Endothelial cell of umbilical vein (primary cell): Measurements from ENCODE around the gene PLXDC1. TPM values are rescaled to one million over a fixed set of nuclear protein-coding genes. Genes with fewer than 3 reads are reported as not detected.

Experiments used
- BruUV-seq: library from RNA; stranded (reverse); fragments of 400-500 nt; replicated peaks from 2 replicates; lab custom pipeline; 2021; lab: Mats Ljungman, UMichigan
- CTCF ChIA-PET: fragments of 300-600, 350-600 bp; sonication (Branson Sonifier 250); formaldehyde crosslinking; loops from one replicate; lab custom pipeline; 2021; ENCODE audit warnings: antibody characterized with exemption, inconsistent platforms; lab: Charles Lee
- POLR2A ChIA-PET: fragments of 300-600, 350-600 bp; sonication (Branson Sonifier 250); formaldehyde crosslinking; loops from one replicate; lab custom pipeline; 2021; ENCODE audit warnings: antibody characterized with exemption, inconsistent platforms; lab: Charles Lee
- DNase-seq: peaks from one replicate; pipeline ENCODE4 v3.0.0-alpha.2; 2011; ENCODE audit warnings: low read depth, low spot score
- FAIRE-seq: peaks from 2 replicates; lab custom pipeline; 2011; peaks lifted over from hg19 to GRCh38; lab: Jason Lieb, UNC
- H2AFZ ChIP-seq: 2 replicates; pipeline ENCODE4 v1.6.0; 2012; ENCODE audit warnings: low read depth, low read length, control low read depth, inconsistent platforms
- H3K27ac ChIP-seq: 2 replicates; pipeline ENCODE4 v1.5.1; 2011; ENCODE audit warnings: low read depth, mild to moderate bottlenecking, control low read depth, low read length, moderate library complexity; ENCODE audit not compliant: insufficient read depth
- H3K27me3 ChIP-seq, 2 experiments: 2 replicates each; pipeline versions ENCODE4 v1.6.0 to v1.6.1; 2011; ENCODE audit warnings: low read length in 2 of 2, mixed read lengths in 1 of 2; ENCODE audit not compliant: control insufficient read depth in 2 of 2, insufficient read depth in 2 of 2
- H3K36me3 ChIP-seq, 2 experiments: 2 replicates in 1 of 2; 3 replicates in 1 of 2; pipeline ENCODE4 v1.5.1; 2011; ENCODE audit warnings: low read length in 2 of 2, mild to moderate bottlenecking in 1 of 2, moderate library complexity in 1 of 2; ENCODE audit not compliant: control insufficient read depth in 2 of 2, insufficient read depth in 2 of 2; ENCODE audit errors: extremely low read depth in 1 of 2
- H3K4me1 ChIP-seq: 3 replicates; pipeline ENCODE4 v1.5.1; 2011; ENCODE audit warnings: mild to moderate bottlenecking, low read length; ENCODE audit not compliant: control insufficient read depth, insufficient read depth; ENCODE audit errors: extremely low read depth
- H3K4me2 ChIP-seq: 2 replicates; pipeline ENCODE4 v1.6.1; 2011; ENCODE audit warnings: low read length, control low read depth, mixed read lengths; ENCODE audit not compliant: insufficient read depth
- H3K4me3 ChIP-seq, 3 experiments: fragments of 200-600 bp in 1 of 3; sonication (generic), shearing (Covaris generic) in 1 of 3; replicated peaks in 1 of 3; 2 replicates each; pipeline ENCODE4 v1.5.1; 2011 to 2016; ENCODE audit warnings: control low read depth in 3 of 3, low read length in 3 of 3, mild to moderate bottlenecking in 2 of 3, inconsistent platforms in 1 of 3, low read depth in 1 of 3, moderate library complexity in 1 of 3; ENCODE audit not compliant: insufficient read depth in 1 of 3
- H3K79me2 ChIP-seq: 2 replicates; pipeline ENCODE4 v1.6.0; 2012; ENCODE audit warnings: low read length, inconsistent platforms; ENCODE audit not compliant: control insufficient read depth, insufficient read depth
- H3K9ac ChIP-seq: replicated peaks from 2 replicates; pipeline ENCODE3; 2011; ENCODE audit warnings: low read length, control low read depth; ENCODE audit not compliant: insufficient read depth; ENCODE audit errors: extremely low read depth
- H3K9me1 ChIP-seq: replicated peaks from 3 replicates; pipeline ENCODE4 v1.6.0; 2011; ENCODE audit warnings: mild to moderate bottlenecking, low read length; ENCODE audit not compliant: control insufficient read depth, insufficient read depth; ENCODE audit errors: extremely low read depth
- H3K9me3 ChIP-seq: replicated peaks from 2 replicates; pipeline ENCODE4 v1.5.1; 2012; ENCODE audit warnings: low read length, inconsistent platforms; ENCODE audit not compliant: control insufficient read depth, insufficient read depth
- H4K20me1 ChIP-seq: replicated peaks from 2 replicates; pipeline ENCODE3; 2011; ENCODE audit warnings: mild to moderate bottlenecking, low read length; ENCODE audit not compliant: control insufficient read depth, insufficient read depth; ENCODE audit errors: extremely low read depth
- CTCF ChIP-seq, 2 donors: IDR thresholded peaks; 1 replicate in 1 of 2; 2 replicates in 1 of 2; pipeline ENCODE4 v1.5.1; 2011; ENCODE audit warnings: low read length in 2 of 2, mild to moderate bottlenecking in 2 of 2, moderate library complexity in 2 of 2, control low read depth in 1 of 2, inconsistent platforms in 1 of 2, low read depth in 1 of 2; ENCODE audit not compliant: insufficient read depth in 1 of 2; ENCODE audit errors: extremely low read depth in 1 of 2
- EZH2 ChIP-seq: IDR thresholded peaks from 2 replicates; pipeline ENCODE4 v1.6.1; 2012; ENCODE audit warnings: borderline replicate concordance, low read depth, mild to moderate bottlenecking, moderate library complexity, low read length, inconsistent platforms; ENCODE audit not compliant: severe bottlenecking
- FOS ChIP-seq: IDR thresholded peaks from 2 replicates; pipeline ENCODE4 v1.6.1; 2011; ENCODE audit warnings: mild to moderate bottlenecking, low read length, moderate library complexity, borderline replicate concordance; ENCODE audit not compliant: insufficient read depth
- GATA2 ChIP-seq: IDR thresholded peaks from 2 replicates; pipeline ENCODE4 v1.7.0; 2011; ENCODE audit warnings: low read depth, mild to moderate bottlenecking, moderate library complexity, mixed read lengths, low read length; ENCODE audit not compliant: insufficient read length, insufficient read depth
- JUN ChIP-seq: IDR thresholded peaks from 2 replicates; pipeline ENCODE4 v1.6.1; 2011; ENCODE audit warnings: borderline replicate concordance, low read depth; ENCODE audit not compliant: insufficient read length, insufficient read depth
- MYC ChIP-seq: IDR thresholded peaks from one replicate; pipeline ENCODE4 v1.6.1; 2011; ENCODE audit warnings: mild to moderate bottlenecking, low read depth, low read length
- POLR2A ChIP-seq: IDR thresholded peaks from 2 replicates; pipeline ENCODE4 v1.6.1; 2012; ENCODE audit warnings: low read depth, mild to moderate bottlenecking, control low read depth, low read length
- POLR2AphosphoS5 ChIP-seq: IDR thresholded peaks from 2 replicates; pipeline ENCODE4 v1.6.1; 2012; ENCODE audit warnings: low read depth, mild to moderate bottlenecking, control low read depth, low read length, moderate library complexity; ENCODE audit not compliant: insufficient read depth
- dilution Hi-C: fragments of 300-500 bp; cut with MboI; formaldehyde crosslinking; loops from one replicate; pipeline ENCODE4 v1.15.0; 2019; ENCODE audit warnings: low sequenced_read_pairs; ENCODE audit not compliant: extremely low pct_ligation_motif_present
- intact Hi-C: fragments of 100-400 bp; cut with micrococcal nuclease; formaldehyde crosslinking; loops from one replicate; pipeline ENCODE4 v1.10.0; 2022
- polyA plus RNA-seq, 4 experiments: library from polyadenylated mRNA; depleted of rRNA in 3 of 4; stranded (reverse) in 3 of 4; unstranded in 1 of 4; fragments of >200 nt; gene quantifications; 2 replicates each; pipeline versions ENCODE4 v1.2.1 to v1.2.3, GENCODE V29; 2011 to 2012; ENCODE audit warnings: missing spikeins in 1 of 4
- total RNA-seq: library from RNA; stranded (reverse); gene quantifications from 2 replicates; pipeline ENCODE4 v1.2.3, GENCODE V29; 2021
- TF ChIP-seq, protein P1 (sequence below): IDR thresholded peaks from 2 replicates; pipeline ENCODE4 v1.6.1; 2011; ENCODE audit not compliant: insufficient read depth, insufficient read length

The PLXDC1 gene
- total and polyA plus RNA-seq, 2 donors (not counting 3 experiments of a cell fraction or from before 2014, with no cell fraction given): 0.03 TPM; not detected in 1

GRCh38 chr17:39080421-39081078, 70.9 kb downstream of the PLXDC1 start:
- intact Hi-C loops: no loop called here
- DNase-seq (no peak), FAIRE-seq (no peak)
- TF ChIP-seq JUN (no peak), MYC (no peak), POLR2AphosphoS5 (no peak), FOS (no peak), CTCF (IDR thresholded peaks at IDR 0.05; ENCODE audit: extremely low read depth in 1 of 2, insufficient read depth in 1 of 2, low read depth in 1 of 2, low read length in 2 of 2) (no peak), EZH2 (no peak), GATA2 (no peak), POLR2A (no peak)
- TF ChIP-seq, protein P1, sequence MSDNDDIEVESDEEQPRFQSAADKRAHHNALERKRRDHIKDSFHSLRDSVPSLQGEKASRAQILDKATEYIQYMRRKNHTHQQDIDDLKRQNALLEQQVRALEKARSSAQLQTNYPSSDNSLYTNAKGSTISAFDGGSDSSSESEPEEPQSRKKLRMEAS: no peak
- ChIA-PET CTCF (interaction anchor here (0.7 to 2.2 kb wide), 3 partner anchors 17 to 309 kb away, joined by 3 to 13 read pairs (median 3); no protein-coding TSS in a partner anchor), POLR2A (no interaction called here)
- Histone ChIP-seq H3K27ac (no peak overlapping the region), H3K79me2 (no peaks in the 10 kb centered on the region), H3K36me3 (no peaks in the 10 kb centered on the region), H3K9me3 (no peaks in the 10 kb centered on the region), H3K9ac (no peak overlapping the region), H3K4me3 (no peak overlapping the region), H2AFZ (no peak overlapping the region), H3K4me1 (no peaks in the 10 kb centered on the region), H3K9me1 (no peaks in the 10 kb centered on the region), H4K20me1 (no peaks in the 10 kb centered on the region), H3K4me2 (no peak overlapping the region), H3K27me3 (peaks cover 2 to 20% of the 10 kb centered on the region in 2 experiments)
- dilution Hi-C loops: no loop called here
- no TSS peak for BruUV-seq
